ENCODE measurements around the gene CCR7.

GRCh38 chr17:40548982-40549685 lies 16.1 kb downstream of the CCR7 start:
- TF ChIP-seq CTCF (IDR thresholded peaks at IDR 0.05 in 4 of 5, conservative IDR thresholded peaks at IDR 0.05 in 1 of 5) (no peak), POLR2A (IDR thresholded peaks at IDR 0.05) (no peak)

Data from gastrocnemius medialis (tissue), 4 donors.